ENCODE data around the gene CDC42EP4. TPM values are rescaled to one million over a fixed set of nuclear protein-coding genes. Genes with fewer than 3 reads are reported as not detected.

The CDC42EP4 gene
- total and polyA plus RNA-seq, 2 experiments from 2014 or later: 4.4 to 19.9 TPM

DNA sequence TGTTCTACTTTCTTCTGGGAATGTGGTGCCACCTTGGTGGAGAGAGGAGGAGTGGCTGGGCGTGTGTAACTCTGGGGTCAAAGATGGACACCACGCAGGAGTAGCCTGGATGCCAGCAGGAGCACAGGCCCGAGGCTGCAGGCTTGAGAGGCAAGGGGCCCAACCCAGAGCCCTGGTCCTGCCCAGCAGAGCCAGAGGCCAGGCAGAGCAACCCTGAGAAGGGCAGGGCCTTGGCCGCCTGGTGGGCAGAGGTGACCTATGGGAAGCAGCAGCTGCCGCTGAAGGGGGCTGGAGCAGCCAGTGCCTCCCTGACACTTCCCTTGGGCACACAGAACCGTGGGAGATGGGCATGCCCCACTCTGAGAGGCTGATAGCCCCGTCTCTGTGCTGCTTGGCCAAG, 32.1 kb downstream of the CDC42EP4 start:
- Histone ChIP-seq H3K9me2 (ENCODE audit: insufficient read depth) (no peaks in the 10 kb centered on the region), H2AFZ (no peak overlapping the region), H3K4me2 (no peak overlapping the region), H3F3A (replicated peaks; ENCODE audit: low read depth) (no peaks in the 10 kb centered on the region), H3K4me3 (no peak overlapping the region), H3K27ac (ENCODE audit: low read depth) (no peak overlapping the region), H3K4me1 (ENCODE audit: insufficient read depth) (peaks cover 16% of the 10 kb centered on the region), H3K36me3 (ENCODE audit: insufficient read depth) (no peaks in the 10 kb centered on the region), H4K20me1 (replicated peaks; ENCODE audit: insufficient read depth) (no peaks in the 10 kb centered on the region), H3K27me3 (ENCODE audit: insufficient read depth) (no peaks in the 10 kb centered on the region), H3K79me2 (replicated peaks; ENCODE audit: insufficient read depth) (no peaks in the 10 kb centered on the region)
- ATAC-seq (no peak), DNase-seq (ENCODE audit: low spot score) (no peak)
- H3K9me3 Mint-ChIP-seq: no peaks in the 10 kb centered on the region
- no peak overlapping the region for H3K27ac Mint-ChIP-seq
- H3K4me3 Mint-ChIP-seq: no peak overlapping the region
- no peak for TF ChIP-seq CREB1 (CRISPR knock-in tag; IDR thresholded peaks at IDR 0.05; ENCODE audit: low read depth)
- no peak for TF ChIP-seq POLR2AphosphoS5 (IDR thresholded peaks at IDR 0.05; ENCODE audit: low read depth)
- TF ChIP-seq ZNF331 (CRISPR knock-in tag; IDR thresholded peaks at IDR 0.05; ENCODE audit: low read depth): no peak
- TF ChIP-seq, protein P1, sequence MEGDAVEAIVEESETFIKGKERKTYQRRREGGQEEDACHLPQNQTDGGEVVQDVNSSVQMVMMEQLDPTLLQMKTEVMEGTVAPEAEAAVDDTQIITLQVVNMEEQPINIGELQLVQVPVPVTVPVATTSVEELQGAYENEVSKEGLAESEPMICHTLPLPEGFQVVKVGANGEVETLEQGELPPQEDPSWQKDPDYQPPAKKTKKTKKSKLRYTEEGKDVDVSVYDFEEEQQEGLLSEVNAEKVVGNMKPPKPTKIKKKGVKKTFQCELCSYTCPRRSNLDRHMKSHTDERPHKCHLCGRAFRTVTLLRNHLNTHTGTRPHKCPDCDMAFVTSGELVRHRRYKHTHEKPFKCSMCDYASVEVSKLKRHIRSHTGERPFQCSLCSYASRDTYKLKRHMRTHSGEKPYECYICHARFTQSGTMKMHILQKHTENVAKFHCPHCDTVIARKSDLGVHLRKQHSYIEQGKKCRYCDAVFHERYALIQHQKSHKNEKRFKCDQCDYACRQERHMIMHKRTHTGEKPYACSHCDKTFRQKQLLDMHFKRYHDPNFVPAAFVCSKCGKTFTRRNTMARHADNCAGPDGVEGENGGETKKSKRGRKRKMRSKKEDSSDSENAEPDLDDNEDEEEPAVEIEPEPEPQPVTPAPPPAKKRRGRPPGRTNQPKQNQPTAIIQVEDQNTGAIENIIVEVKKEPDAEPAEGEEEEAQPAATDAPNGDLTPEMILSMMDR (conservative IDR thresholded peaks at IDR 0.05; ENCODE audit: low read depth in 2 of 2): no peak
- TF ChIP-seq ZNF114 (CRISPR knock-in tag; IDR thresholded peaks at IDR 0.05): no peak
- TF ChIP-seq NANOG (IDR thresholded peaks at IDR 0.05; ENCODE audit: borderline replicate concordance): no peak
- TF ChIP-seq, protein P2, sequence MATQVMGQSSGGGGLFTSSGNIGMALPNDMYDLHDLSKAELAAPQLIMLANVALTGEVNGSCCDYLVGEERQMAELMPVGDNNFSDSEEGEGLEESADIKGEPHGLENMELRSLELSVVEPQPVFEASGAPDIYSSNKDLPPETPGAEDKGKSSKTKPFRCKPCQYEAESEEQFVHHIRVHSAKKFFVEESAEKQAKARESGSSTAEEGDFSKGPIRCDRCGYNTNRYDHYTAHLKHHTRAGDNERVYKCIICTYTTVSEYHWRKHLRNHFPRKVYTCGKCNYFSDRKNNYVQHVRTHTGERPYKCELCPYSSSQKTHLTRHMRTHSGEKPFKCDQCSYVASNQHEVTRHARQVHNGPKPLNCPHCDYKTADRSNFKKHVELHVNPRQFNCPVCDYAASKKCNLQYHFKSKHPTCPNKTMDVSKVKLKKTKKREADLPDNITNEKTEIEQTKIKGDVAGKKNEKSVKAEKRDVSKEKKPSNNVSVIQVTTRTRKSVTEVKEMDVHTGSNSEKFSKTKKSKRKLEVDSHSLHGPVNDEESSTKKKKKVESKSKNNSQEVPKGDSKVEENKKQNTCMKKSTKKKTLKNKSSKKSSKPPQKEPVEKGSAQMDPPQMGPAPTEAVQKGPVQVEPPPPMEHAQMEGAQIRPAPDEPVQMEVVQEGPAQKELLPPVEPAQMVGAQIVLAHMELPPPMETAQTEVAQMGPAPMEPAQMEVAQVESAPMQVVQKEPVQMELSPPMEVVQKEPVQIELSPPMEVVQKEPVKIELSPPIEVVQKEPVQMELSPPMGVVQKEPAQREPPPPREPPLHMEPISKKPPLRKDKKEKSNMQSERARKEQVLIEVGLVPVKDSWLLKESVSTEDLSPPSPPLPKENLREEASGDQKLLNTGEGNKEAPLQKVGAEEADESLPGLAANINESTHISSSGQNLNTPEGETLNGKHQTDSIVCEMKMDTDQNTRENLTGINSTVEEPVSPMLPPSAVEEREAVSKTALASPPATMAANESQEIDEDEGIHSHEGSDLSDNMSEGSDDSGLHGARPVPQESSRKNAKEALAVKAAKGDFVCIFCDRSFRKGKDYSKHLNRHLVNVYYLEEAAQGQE (IDR thresholded peaks at IDR 0.05; ENCODE audit: unreplicated experiment): no peak
- TF ChIP-seq, protein P3, sequence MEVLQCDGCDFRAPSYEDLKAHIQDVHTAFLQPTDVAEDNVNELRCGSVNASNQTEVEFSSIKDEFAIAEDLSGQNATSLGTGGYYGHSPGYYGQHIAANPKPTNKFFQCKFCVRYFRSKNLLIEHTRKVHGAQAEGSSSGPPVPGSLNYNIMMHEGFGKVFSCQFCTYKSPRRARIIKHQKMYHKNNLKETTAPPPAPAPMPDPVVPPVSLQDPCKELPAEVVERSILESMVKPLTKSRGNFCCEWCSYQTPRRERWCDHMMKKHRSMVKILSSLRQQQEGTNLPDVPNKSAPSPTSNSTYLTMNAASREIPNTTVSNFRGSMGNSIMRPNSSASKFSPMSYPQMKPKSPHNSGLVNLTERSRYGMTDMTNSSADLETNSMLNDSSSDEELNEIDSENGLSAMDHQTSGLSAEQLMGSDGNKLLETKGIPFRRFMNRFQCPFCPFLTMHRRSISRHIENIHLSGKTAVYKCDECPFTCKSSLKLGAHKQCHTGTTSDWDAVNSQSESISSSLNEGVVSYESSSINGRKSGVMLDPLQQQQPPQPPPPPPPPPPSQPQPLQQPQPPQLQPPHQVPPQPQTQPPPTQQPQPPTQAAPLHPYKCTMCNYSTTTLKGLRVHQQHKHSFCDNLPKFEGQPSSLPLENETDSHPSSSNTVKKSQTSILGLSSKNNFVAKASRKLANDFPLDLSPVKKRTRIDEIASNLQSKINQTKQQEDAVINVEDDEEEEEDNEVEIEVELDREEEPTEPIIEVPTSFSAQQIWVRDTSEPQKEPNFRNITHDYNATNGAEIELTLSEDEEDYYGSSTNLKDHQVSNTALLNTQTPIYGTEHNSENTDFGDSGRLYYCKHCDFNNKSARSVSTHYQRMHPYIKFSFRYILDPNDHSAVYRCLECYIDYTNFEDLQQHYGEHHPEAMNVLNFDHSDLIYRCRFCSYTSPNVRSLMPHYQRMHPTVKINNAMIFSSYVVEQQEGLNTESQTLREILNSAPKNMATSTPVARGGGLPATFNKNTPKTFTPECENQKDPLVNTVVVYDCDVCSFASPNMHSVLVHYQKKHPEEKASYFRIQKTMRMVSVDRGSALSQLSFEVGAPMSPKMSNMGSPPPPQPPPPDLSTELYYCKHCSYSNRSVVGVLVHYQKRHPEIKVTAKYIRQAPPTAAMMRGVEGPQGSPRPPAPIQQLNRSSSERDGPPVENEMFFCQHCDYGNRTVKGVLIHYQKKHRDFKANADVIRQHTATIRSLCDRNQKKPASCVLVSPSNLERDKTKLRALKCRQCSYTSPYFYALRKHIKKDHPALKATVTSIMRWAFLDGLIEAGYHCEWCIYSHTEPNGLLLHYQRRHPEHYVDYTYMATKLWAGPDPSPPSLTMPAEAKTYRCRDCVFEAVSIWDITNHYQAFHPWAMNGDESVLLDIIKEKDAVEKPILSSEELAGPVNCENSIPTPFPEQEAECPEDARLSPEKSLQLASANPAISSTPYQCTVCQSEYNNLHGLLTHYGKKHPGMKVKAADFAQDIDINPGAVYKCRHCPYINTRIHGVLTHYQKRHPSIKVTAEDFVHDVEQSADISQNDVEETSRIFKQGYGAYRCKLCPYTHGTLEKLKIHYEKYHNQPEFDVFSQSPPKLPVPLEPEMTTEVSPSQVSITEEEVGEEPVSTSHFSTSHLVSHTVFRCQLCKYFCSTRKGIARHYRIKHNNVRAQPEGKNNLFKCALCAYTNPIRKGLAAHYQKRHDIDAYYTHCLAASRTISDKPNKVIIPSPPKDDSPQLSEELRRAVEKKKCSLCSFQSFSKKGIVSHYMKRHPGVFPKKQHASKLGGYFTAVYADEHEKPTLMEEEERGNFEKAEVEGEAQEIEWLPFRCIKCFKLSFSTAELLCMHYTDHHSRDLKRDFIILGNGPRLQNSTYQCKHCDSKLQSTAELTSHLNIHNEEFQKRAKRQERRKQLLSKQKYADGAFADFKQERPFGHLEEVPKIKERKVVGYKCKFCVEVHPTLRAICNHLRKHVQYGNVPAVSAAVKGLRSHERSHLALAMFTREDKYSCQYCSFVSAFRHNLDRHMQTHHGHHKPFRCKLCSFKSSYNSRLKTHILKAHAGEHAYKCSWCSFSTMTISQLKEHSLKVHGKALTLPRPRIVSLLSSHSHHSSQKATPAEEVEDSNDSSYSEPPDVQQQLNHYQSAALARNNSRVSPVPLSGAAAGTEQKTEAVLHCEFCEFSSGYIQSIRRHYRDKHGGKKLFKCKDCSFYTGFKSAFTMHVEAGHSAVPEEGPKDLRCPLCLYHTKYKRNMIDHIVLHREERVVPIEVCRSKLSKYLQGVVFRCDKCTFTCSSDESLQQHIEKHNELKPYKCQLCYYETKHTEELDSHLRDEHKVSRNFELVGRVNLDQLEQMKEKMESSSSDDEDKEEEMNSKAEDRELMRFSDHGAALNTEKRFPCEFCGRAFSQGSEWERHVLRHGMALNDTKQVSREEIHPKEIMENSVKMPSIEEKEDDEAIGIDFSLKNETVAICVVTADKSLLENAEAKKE (CRISPR knock-in tag; IDR thresholded peaks at IDR 0.05): no peak
- no peak for TF ChIP-seq EZH2 (IDR thresholded peaks at IDR 0.05; ENCODE audit: low read depth, unreplicated experiment)
- TF ChIP-seq STAT1 (IDR thresholded peaks at IDR 0.05; ENCODE audit: unreplicated experiment): no peak
- TF ChIP-seq, protein P4, sequence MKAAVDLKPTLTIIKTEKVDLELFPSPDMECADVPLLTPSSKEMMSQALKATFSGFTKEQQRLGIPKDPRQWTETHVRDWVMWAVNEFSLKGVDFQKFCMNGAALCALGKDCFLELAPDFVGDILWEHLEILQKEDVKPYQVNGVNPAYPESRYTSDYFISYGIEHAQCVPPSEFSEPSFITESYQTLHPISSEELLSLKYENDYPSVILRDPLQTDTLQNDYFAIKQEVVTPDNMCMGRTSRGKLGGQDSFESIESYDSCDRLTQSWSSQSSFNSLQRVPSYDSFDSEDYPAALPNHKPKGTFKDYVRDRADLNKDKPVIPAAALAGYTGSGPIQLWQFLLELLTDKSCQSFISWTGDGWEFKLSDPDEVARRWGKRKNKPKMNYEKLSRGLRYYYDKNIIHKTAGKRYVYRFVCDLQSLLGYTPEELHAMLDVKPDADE (IDR thresholded peaks at IDR 0.05): no peak
- TF ChIP-seq EZH2phosphoT487 (IDR thresholded peaks at IDR 0.05; ENCODE audit: unreplicated experiment): no peak
- no peak for TF ChIP-seq JUNB (IDR thresholded peaks at IDR 0.05; ENCODE audit: unreplicated experiment)
- H3K4me1 Mint-ChIP-seq: peaks cover 24% of the 10 kb centered on the region
- H3K36me3 Mint-ChIP-seq (ENCODE audit: low read depth): no peaks in the 10 kb centered on the region; the same call in 2 of the 3 replicates
- peaks cover 13% of the 10 kb centered on the region for H3K27me3 Mint-ChIP-seq (ENCODE audit: insufficient read depth, low read depth, poor library complexity)
